Testis (tissue), 2 donors: ENCODE data around the gene C2orf78.

ENCODE experiments used
- CTCF ChIP-seq, 3 experiments: fragments of 450-650 bp in 2 of 3; fragments of 200-600 bp in 1 of 3; sonication (generic) in 1 of 3; IDR thresholded peaks; one replicate each; pipeline ENCODE4 v1.5.1; 2016 to 2019; ENCODE audit warnings: antibody characterized with exemption in 3 of 3, mild to moderate bottlenecking in 2 of 3, moderate library complexity in 1 of 3
- POLR2A ChIP-seq: fragments of 450-650 bp; IDR thresholded peaks from one replicate; pipeline ENCODE4 v1.6.1; 2017; ENCODE audit warnings: antibody characterized with exemption, mild to moderate bottlenecking, moderate library complexity

DNA sequence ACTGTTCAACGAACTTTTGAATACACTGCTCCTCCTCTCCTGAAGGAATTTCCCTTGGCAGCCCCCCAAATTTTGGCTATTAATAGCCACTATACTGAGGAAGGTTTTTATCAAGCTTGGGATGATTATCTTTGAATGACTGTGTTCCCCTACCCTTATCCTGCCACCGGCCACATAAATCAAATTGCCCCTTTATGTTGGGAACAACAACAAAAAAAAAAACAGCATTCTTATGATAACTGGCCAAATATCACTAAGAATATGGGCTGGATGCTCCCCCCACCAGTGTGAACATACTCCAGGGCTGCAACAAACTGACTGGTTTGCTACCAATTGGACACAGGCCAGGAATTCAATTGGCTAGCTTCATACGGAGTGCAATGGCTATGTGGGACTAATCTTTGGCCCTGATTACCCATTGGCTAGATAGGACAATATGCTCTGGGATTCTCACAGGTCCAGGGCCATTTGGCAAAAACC is 24.7 kb upstream of the C2orf78 start:
- TF ChIP-seq CTCF (IDR thresholded peaks at IDR 0.05) (no peak), POLR2A (no peak)
